RWPE1 (cell line): ENCODE results near the gene DUSP22.
A peak's percentile ranks its signal among the peaks of the same experiment; 100 is the strongest.

Experiments
- CTCF ChIA-PET: fragments of 350-600 bp; sonication (Branson Sonifier 250); formaldehyde crosslinking; extraction: SDS; loops from one replicate; lab custom pipeline; 2021; lab: Yijun Ruan, JAX
- POLR2A ChIA-PET: fragments of 400-600 bp; formaldehyde crosslinking; extraction: SDS; loops from one replicate; lab custom pipeline; 2020; ENCODE audit warnings: antibody characterized with exemption; ENCODE audit not compliant: low non-redundant PET; lab: Yijun Ruan, JAX
- DNase-seq: peaks from one replicate; pipeline ENCODE4 v3.0.0; 2012; ENCODE audit warnings: low spot score
- H3K27ac ChIP-seq: fragments of 450-650 bp; 2 replicates; pipeline ENCODE4 v1.5.1; 2017
- TF ChIP-seq, protein P1 (sequence below): fragments of 450-650 bp; conservative IDR thresholded peaks from 2 replicates; pipeline ENCODE4 v1.5.1; 2017; ENCODE audit warnings: low read depth, mild to moderate bottlenecking

The DUSP22 gene

DNA sequence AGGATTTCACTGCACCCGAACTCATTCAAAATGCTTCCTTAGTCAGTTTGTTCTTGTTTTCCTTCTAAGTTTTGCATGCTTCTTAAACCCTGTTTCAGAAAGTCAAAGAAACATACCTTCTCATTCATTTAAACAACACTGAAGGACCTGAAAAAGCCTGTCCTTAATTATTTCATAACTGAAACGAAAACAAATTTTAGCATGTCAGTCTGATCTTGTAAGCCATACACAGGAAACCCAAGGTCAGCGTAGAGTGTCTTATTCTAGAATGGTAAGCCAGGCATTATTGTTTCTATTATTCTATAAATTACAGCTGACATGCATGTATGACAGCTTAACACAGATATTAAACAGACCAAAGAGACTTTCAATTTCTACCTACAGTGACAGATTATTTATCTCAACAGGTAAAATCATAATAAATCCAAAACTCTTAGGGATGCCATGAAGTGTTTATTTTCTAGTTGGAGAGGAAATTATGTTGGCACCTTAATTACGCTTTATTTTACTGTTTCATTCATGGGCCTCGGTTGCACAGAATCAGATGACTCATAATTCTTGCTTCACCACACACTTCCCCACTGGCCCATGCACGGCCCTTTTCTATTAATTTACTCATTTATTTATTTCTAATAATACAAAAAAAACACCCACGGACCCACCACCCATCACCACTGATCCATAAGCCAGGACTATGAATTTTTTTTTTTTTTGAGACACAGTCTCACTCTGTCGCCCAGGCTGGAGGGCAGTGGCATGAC lies 39.3 kb upstream of the DUSP22 start:
- POLR2A ChIA-PET, result no interaction called here
- CTCF ChIA-PET, result no interaction called here

DNA sequence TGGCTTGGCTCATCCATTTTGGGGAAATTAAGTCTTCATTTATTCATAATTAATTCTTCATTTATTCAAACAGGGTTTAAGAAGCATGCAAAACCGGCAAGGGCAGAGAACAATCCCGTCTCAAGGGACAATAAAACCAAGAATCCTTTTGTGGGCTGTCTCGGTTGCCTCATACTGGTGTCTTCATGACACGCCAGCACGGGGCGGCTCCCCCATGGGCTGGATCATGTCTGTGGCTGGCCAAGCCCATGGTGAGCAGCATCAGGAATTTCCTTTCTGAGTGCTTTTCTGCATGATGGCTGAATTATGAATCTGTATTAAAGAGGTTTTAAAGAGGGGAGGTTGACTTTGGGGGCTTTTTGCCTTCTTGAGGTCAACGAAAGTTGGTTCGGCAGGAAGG lies 38.3 kb upstream of the DUSP22 start:
- ChIA-PET POLR2A (no interaction called here), CTCF (interaction anchor here (0.6 to 0.8 kb wide), 2 partner anchors 68 to 154 kb away, joined by 3 to 4 read pairs; no protein-coding TSS in a partner anchor)
- DNase-seq, result no peak
- TF ChIP-seq, protein P1, sequence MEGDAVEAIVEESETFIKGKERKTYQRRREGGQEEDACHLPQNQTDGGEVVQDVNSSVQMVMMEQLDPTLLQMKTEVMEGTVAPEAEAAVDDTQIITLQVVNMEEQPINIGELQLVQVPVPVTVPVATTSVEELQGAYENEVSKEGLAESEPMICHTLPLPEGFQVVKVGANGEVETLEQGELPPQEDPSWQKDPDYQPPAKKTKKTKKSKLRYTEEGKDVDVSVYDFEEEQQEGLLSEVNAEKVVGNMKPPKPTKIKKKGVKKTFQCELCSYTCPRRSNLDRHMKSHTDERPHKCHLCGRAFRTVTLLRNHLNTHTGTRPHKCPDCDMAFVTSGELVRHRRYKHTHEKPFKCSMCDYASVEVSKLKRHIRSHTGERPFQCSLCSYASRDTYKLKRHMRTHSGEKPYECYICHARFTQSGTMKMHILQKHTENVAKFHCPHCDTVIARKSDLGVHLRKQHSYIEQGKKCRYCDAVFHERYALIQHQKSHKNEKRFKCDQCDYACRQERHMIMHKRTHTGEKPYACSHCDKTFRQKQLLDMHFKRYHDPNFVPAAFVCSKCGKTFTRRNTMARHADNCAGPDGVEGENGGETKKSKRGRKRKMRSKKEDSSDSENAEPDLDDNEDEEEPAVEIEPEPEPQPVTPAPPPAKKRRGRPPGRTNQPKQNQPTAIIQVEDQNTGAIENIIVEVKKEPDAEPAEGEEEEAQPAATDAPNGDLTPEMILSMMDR, result no peak
- H3K27ac ChIP-seq, result peak overlapping the region; percentile 79

More for the DNA sequence above, 39.3 kb upstream of the DUSP22 start:
- TF ChIP-seq, protein P1, result no peak
- H3K27ac ChIP-seq, result peak overlapping the region; percentile 79
- DNase-seq, result peak; percentile 40

DNA sequence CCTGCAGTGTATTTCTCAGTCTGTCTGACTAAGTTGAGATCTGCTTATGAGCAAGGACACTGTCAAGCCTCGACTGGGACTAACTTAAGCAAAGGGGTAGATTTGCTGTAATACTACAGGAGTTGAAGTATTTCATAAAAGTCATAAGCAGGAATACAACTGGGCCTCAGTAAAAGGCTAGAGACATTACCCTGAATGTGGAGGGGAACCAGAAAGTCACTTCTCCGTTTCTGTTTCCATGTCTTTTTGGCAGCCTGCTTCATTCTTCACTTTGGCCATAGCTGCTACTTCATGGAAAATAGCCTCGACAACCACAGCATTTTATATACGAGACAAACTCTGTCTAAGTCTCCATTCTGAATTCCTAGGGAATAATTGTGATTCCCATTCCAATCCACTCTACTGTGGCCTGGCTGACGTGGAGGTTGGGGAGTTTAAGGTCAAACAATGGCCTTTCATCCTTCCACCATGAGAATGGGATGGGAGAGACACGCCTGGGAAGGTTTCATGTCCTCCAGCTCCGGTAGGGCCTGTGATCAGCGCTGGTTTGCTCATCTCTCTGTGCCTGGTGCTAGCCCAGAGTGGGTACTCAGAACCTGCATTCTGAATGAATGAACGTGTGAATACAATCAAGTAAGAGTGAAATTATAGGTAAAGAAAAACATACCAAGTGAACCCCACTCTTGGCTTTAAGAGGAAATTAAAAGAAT lies 37.1 kb upstream of the DUSP22 start:
- TF ChIP-seq, protein P1, result no peak
- no peak for DNase-seq
- ChIA-PET CTCF (no interaction called here), POLR2A (no interaction called here)
- H3K27ac ChIP-seq, result no peak overlapping the region

DNA sequence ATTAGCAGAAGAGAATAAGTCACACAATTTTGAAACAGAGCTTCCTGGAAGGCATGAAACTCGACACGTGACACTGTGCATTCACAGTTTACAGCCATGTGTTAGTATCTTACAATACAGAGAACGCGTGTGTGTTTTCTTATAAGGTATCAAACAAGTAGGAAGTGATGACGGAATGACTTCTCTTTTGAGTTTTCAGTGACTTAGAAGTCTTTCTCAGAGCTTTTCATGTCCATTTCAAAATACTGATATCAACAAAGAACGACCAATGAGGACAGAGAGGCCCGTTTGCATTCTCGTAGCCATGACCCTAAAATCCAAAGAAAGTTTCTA lies 36.6 kb upstream of the DUSP22 start:
- TF ChIP-seq, protein P1, result no peak
- H3K27ac ChIP-seq, result no peak overlapping the region
- ChIA-PET POLR2A (no interaction called here), CTCF (no interaction called here)
- DNase-seq, result no peak

DNA sequence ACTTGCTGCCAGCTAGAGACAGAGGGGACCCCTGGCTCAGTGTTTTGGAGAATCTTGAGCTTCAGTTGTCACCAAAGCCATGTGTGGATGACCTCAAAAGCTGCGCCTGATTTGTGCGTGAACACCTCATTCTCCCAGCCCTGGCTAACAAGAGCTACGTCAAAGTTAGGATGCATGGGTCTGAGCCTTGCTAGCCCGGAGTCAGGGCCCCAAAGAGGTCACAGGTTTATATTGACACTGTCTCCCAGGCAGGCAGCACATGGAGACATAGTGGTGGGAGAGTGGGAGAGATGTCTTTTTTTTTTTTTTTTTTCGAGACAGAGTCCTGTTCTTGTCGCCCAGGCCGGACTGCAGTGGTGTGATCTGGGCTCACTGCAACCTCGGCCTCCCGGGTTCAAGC lies 36.1 kb upstream of the DUSP22 start:
- ChIA-PET CTCF (interaction anchor here (0.5 kb wide), 1 partner anchor 23 kb away, joined by 3 read pairs; no protein-coding TSS in a partner anchor), POLR2A (no interaction called here)
- H3K27ac ChIP-seq, result peak overlapping the region; percentile 39; the same call in 1 of the 2 replicates

More for the DNA sequence above, 36.1 kb upstream of the DUSP22 start:
- TF ChIP-seq, protein P1, result no peak
- no peak for DNase-seq
